AG04450 (cell line): ENCODE measurements around the gene ASPSCR1. TPM values are rescaled to one million over a fixed set of nuclear protein-coding genes. Genes with fewer than 3 reads are reported as not detected.

ENCODE experiments used
- CTCF ChIA-PET: fragments of 300-600, 350-600 bp; formaldehyde crosslinking; extraction: SDS; loops from one replicate; lab custom pipeline; 2022; ENCODE audit warnings: antibody characterized with exemption, inconsistent platforms; lab: Charles Lee
- POLR2A ChIA-PET: fragments of 350-600 bp; formaldehyde crosslinking; extraction: SDS; loops from one replicate; lab custom pipeline; 2021; ENCODE audit warnings: antibody characterized with exemption, inconsistent platforms; lab: Yijun Ruan, JAX
- DNase-seq: peaks from one replicate; pipeline ENCODE4 v3.0.0-alpha.2; 2011; ENCODE audit warnings: low read depth, low spot score
- H3K27ac ChIP-seq: one replicate; pipeline ENCODE4 v1.5.1; 2012; ENCODE audit warnings: low read depth, low read length, control low read depth
- H3K27me3 ChIP-seq: one replicate; pipeline ENCODE4 v1.6.0; 2012; ENCODE audit warnings: low read length; ENCODE audit not compliant: control insufficient read depth, insufficient read depth
- H3K4me3 ChIP-seq: 2 replicates; pipeline ENCODE4 v1.5.1; 2011; ENCODE audit warnings: mild to moderate bottlenecking, low read depth, low read length, control low read depth
- H3K9me3 ChIP-seq: 2 replicates; pipeline ENCODE4 v1.5.1; 2012; ENCODE audit warnings: low read length; ENCODE audit not compliant: control insufficient read depth, insufficient read depth
- polyA plus RNA-seq: library from polyadenylated mRNA; depleted of rRNA; stranded (reverse); fragments of >200 nt; gene quantifications from 2 replicates; pipeline ENCODE4 v1.2.3, GENCODE V29; 2011
- TF ChIP-seq, protein P1 (sequence below): IDR thresholded peaks from 2 replicates; pipeline ENCODE4 v1.5.1; 2011; ENCODE audit warnings: low read depth, low read length, control low read depth, inconsistent platforms

The ASPSCR1 gene
- polyA plus RNA-seq, 1 experiment: 7.1 TPM

DNA sequence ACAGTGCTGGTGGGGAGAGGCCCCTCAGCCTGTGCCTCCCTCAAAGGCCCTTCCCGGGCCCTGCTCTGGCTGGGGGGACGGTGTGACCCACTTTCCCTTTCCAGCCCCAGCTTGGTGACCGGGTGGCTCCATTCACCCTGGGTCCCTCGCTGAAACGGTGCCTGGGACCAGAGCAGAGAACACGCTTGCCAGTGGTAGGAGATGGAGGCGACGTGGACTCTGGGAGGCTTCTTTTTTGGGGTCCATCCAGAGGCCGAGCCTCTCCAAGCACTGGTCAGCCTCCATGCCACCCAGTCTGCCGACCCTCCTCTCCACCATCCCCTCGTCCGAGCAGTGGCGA, 37.5 kb downstream of the ASPSCR1 start:
- DNase-seq: no peak
- TF ChIP-seq, protein P1, sequence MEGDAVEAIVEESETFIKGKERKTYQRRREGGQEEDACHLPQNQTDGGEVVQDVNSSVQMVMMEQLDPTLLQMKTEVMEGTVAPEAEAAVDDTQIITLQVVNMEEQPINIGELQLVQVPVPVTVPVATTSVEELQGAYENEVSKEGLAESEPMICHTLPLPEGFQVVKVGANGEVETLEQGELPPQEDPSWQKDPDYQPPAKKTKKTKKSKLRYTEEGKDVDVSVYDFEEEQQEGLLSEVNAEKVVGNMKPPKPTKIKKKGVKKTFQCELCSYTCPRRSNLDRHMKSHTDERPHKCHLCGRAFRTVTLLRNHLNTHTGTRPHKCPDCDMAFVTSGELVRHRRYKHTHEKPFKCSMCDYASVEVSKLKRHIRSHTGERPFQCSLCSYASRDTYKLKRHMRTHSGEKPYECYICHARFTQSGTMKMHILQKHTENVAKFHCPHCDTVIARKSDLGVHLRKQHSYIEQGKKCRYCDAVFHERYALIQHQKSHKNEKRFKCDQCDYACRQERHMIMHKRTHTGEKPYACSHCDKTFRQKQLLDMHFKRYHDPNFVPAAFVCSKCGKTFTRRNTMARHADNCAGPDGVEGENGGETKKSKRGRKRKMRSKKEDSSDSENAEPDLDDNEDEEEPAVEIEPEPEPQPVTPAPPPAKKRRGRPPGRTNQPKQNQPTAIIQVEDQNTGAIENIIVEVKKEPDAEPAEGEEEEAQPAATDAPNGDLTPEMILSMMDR: no peak

GRCh38 chr17:82015311-82015971, 38.0 kb downstream of the ASPSCR1 start:
- DNase-seq: no peak
- ChIA-PET POLR2A (interaction anchor here (0.6 kb wide), 1 partner anchor 25 kb away, joined by 3 read pairs; no protein-coding TSS in a partner anchor), CTCF (no interaction called here)
- H3K27ac ChIP-seq: no peak overlapping the region
- no peaks in the 10 kb centered on the region for H3K27me3 ChIP-seq
- no peaks in the 10 kb centered on the region; the same call in 1 of the 2 replicates for H3K9me3 ChIP-seq
- no peak overlapping the region for H3K4me3 ChIP-seq
- TF ChIP-seq, protein P1: no peak

More for the DNA sequence above, 37.5 kb downstream of the ASPSCR1 start:
- H3K27me3 ChIP-seq: no peaks in the 10 kb centered on the region
- no peak overlapping the region for H3K27ac ChIP-seq
- ChIA-PET CTCF (interaction anchor here (1.2 kb wide), 1 partner anchor 55 kb away, joined by 4 read pairs; no protein-coding TSS in a partner anchor), POLR2A (interaction anchor here (0.6 kb wide), 1 partner anchor 24 kb away, joined by 3 read pairs; no protein-coding TSS in a partner anchor)
- H3K4me3 ChIP-seq: no peak overlapping the region
- no peaks in the 10 kb centered on the region; the same call in 1 of the 2 replicates for H3K9me3 ChIP-seq

- Histone ChIP-seq H3K9me3 (no peaks in the 10 kb centered on the region; the same call in 1 of the 2 replicates), H3K27me3 (no peaks in the 10 kb centered on the region), H3K27ac (no peak overlapping the region), H3K4me3 (no peak overlapping the region)
- CTCF ChIA-PET: no interaction called here
- DNase-seq: no peak
- TF ChIP-seq, protein P1: no peak
- POLR2A ChIA-PET: interaction anchor here (0.7 kb wide), 1 partner anchor 37 kb away, joined by 4 read pairs; no protein-coding TSS in a partner anchor
These were observed 38.8 kb downstream of the ASPSCR1 start for GRCh38 chr17:82016061-82016874.

DNA sequence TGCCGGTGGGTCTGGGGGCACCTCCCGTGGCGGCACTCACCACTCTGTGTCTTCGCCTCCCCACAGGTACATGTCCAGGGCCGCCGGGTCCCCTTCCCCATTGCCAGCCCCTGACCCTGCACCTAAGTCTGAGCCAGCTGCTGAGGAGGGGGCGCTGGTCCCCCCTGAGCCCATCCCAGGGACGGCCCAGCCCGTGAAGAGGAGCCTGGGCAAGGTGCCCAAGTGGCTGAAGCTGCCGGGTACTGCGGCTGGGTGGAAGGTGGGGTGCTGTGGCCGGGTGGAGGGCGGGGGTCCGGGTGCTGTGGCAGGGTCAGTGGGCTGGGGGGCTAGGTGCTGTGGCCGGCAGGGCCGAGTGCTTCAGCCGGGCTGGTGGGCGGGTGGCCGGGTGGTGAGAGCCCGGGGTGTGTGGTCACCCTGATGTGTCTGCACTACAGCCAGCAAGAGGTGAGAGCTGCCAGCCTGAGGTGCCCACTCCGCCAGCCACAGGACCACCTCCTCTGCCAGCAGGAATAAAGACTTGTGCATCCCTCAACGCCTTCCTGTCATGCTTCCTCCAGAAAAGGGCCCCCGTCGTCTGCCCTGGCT, 39.5 kb downstream of the ASPSCR1 start:
- Histone ChIP-seq H3K4me3 (no peak overlapping the region), H3K27me3 (no peaks in the 10 kb centered on the region), H3K27ac (no peak overlapping the region), H3K9me3 (no peaks in the 10 kb centered on the region; the same call in 1 of the 2 replicates)
- TF ChIP-seq, protein P1: no peak
- ChIA-PET CTCF (no interaction called here), POLR2A (interaction anchor here (0.7 kb wide), 1 partner anchor 38 kb away, joined by 4 read pairs; no protein-coding TSS in a partner anchor)
- DNase-seq: no peak
